Esophagus muscularis mucosa (tissue), 4 donors: ENCODE measurements around the gene SCO2.

Experiments used
- CTCF ChIP-seq, 3 experiments: fragments of 200-600 bp in 2 of 3; fragments of 450-650 bp in 1 of 3; sonication (generic) in 2 of 3; IDR thresholded peaks; one replicate each; pipeline ENCODE4 v1.5.1; 2017 to 2019; ENCODE audit warnings: antibody characterized with exemption in 3 of 3, mild to moderate bottlenecking in 2 of 3, moderate library complexity in 1 of 3
- EP300 ChIP-seq: sonication (generic); formaldehyde crosslinking; IDR thresholded peaks from one replicate; pipeline ENCODE4 v1.6.1; 2017; ENCODE audit warnings: antibody characterized with exemption
- POLR2A ChIP-seq: fragments of 450-650 bp; IDR thresholded peaks from one replicate; pipeline ENCODE4 v1.6.1; 2017; ENCODE audit warnings: antibody characterized with exemption, moderate library complexity, mild to moderate bottlenecking, low read depth
- POLR2AphosphoS5 ChIP-seq, 2 donors: sonication (generic); formaldehyde crosslinking; IDR thresholded peaks; one replicate each; pipeline ENCODE4 v1.6.1; 2017; ENCODE audit warnings: antibody characterized with exemption in 2 of 2

DNA sequence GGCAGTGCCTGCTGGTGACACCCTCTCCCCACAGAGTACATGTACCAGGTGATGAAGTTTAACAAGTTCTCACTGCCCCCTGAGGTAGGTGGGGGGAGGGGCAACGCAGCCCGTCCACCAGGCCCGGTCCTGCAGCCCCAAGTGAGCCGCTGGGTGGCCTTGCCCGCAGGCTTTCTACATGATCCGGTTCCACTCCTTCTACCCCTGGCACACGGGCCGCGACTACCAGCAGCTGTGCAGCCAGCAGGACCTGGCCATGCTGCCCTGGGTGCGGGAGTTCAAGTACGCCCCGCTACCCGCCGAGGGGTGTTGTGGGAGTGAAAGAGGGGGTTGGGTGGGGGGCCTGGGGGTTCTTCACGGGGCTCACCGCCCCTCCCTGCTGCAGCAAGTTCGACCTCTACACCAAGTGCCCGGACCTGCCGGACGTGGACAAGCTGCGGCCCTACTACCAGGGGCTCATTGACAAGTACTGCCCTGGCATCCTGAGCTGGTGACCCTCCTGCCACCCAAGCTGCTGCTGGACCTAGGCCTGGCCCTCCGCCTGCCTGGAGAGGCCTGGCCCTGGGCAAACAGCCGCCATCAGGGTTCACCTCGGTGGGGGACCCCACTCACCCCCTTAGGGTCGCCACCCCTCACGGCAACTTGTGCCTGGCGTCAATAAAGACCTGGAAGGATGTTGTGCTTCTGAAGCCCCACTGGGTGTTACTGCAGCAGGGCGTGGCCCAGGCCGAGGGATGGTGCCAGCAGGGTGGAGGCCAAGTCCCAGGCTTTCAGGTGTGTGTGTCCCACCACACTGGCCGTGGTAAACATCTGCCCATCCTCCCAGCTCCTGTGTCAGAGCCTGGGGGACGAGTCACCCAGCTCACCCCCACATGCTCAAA is 35.8 kb downstream of the SCO2 start:
- TF ChIP-seq CTCF (IDR thresholded peaks at IDR 0.05) (no peak), POLR2A (no peak), EP300 (no peak), POLR2AphosphoS5 (IDR thresholded peaks at IDR 0.05) (no peak)
